ENCODE data around the gene WDR45B.

WDR45B gene

GRCh38 chr17:82675476-82676245 is 27.4 kb upstream of the WDR45B start:
- no peak for TF ChIP-seq CTCF (IDR thresholded peaks at IDR 0.05; ENCODE audit: low read depth, low read length, missing control alignments)
- Histone ChIP-seq H3K36me3 (replicated peaks) (no peaks in the 10 kb centered on the region), H3K27ac (no peak overlapping the region), H3K27me3 (replicated peaks) (no peaks in the 10 kb centered on the region), H3K4me3 (ENCODE audit: low read depth, low read length) (no peak overlapping the region)
- in situ Hi-C loops (cut with HindIII; ENCODE audit: low pct_ligation_motif_present, low sequenced_read_pairs) = no loop called here
- no peak for DNase-seq

- no peak for DNase-seq
- in situ Hi-C loops (cut with HindIII; ENCODE audit: low pct_ligation_motif_present, low sequenced_read_pairs) = no loop called here
- Histone ChIP-seq H3K27me3 (replicated peaks) (no peaks in the 10 kb centered on the region), H3K4me3 (ENCODE audit: low read depth, low read length) (no peak overlapping the region), H3K27ac (no peak overlapping the region), H3K36me3 (replicated peaks) (no peaks in the 10 kb centered on the region)
- TF ChIP-seq CTCF (IDR thresholded peaks at IDR 0.05; ENCODE audit: low read depth, low read length, missing control alignments) = no peak
Observed at GRCh38 chr17:82674656-82675475, 26.6 kb upstream of the WDR45B start.

- no peak for TF ChIP-seq CTCF (IDR thresholded peaks at IDR 0.05; ENCODE audit: low read depth, low read length, missing control alignments)
- no peaks in the 10 kb centered on the region for H3K36me3 ChIP-seq (replicated peaks)
- in situ Hi-C loops (cut with HindIII; ENCODE audit: low pct_ligation_motif_present, low sequenced_read_pairs) = no loop called here
Observed at GRCh38 chr17:82670661-82671450, 22.6 kb upstream of the WDR45B start.

GRCh38 chr17:82668631-82669099 is 20.4 kb upstream of the WDR45B start:
- Histone ChIP-seq H3K4me3 (ENCODE audit: low read depth, low read length) (no peak overlapping the region), H3K27ac (no peak overlapping the region), H3K36me3 (replicated peaks) (no peaks in the 10 kb centered on the region), H3K27me3 (replicated peaks) (no peaks in the 10 kb centered on the region)
- in situ Hi-C loops (cut with HindIII; ENCODE audit: low pct_ligation_motif_present, low sequenced_read_pairs) = no loop called here
- peak; percentile 76 for TF ChIP-seq CTCF (IDR thresholded peaks at IDR 0.05; ENCODE audit: low read depth, low read length, missing control alignments)
- peak; percentile 21 for DNase-seq

More at GRCh38 chr17:82670661-82671450, 22.6 kb upstream of the WDR45B start:
- Histone ChIP-seq H3K4me3 (ENCODE audit: low read depth, low read length) (no peak overlapping the region), H3K27ac (no peak overlapping the region), H3K27me3 (replicated peaks) (no peaks in the 10 kb centered on the region)
- DNase-seq = no peak

DNA sequence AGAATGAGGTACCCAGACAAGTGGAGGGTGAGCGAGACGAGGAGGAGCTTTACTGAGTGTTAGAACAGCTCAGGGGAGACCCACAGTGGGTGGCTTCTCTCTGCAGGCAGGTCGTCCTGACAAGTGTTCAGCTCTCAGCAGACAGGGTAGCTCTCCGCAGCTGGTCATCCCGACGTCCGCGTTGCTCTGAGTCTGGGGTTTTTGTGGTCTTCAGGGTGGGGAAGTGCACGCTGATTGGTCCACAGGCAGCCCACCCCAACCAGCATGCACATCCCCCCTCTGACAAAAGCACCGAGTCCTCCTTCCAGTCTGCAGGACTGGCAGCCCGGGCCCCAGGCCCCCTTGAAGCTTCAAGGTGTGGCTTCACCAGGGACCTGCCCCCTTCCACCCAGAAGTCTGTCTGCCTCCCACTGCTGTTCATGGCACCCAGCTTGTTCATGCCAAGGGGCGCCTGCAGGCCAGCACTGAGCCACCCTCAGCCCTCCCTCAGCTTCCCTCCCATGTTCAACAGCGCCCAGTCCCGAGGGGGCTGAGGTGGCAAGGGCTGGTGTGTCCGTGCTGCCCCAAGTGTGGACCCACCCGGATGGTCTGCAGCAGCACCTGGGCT is 19.9 kb upstream of the WDR45B start:
- TF ChIP-seq CTCF (IDR thresholded peaks at IDR 0.05; ENCODE audit: low read depth, low read length, missing control alignments) = no peak
- H3K4me3 ChIP-seq (ENCODE audit: low read depth, low read length) = no peak overlapping the region
- no peak overlapping the region for H3K27ac ChIP-seq
- no peaks in the 10 kb centered on the region for H3K36me3 ChIP-seq (replicated peaks)
- H3K27me3 ChIP-seq (replicated peaks) = no peaks in the 10 kb centered on the region
- DNase-seq = no peak
- in situ Hi-C loops (cut with HindIII; ENCODE audit: low pct_ligation_motif_present, low sequenced_read_pairs) = no loop called here
